Loucy (cell line): Measurements from ENCODE around the gene HOXB4.

Experiments used
- H2AFZ ChIP-seq: fragments of 200-600 bp; sonication (generic); 2 replicates; pipeline ENCODE4 v1.6.0; 2016; ENCODE audit warnings: antibody characterized with exemption, mild to moderate bottlenecking, low read length, moderate library complexity
- H3F3A ChIP-seq: fragments of 200-600 bp; 2 replicates; pipeline ENCODE4 v1.6.0; 2016; ENCODE audit warnings: antibody characterized with exemption, low read depth, mild to moderate bottlenecking
- H3K27me3 ChIP-seq: fragments of 200-600 bp; sonication (generic); 2 replicates; pipeline ENCODE4 v1.6.1; 2014; ENCODE audit warnings: low read length, mild to moderate bottlenecking; ENCODE audit not compliant: insufficient read depth, poor library complexity, severe bottlenecking
- H3K36me3 ChIP-seq: fragments of 200-600 bp; sonication (generic); 2 replicates; pipeline ENCODE4 v1.6.1; 2016; ENCODE audit warnings: low read length; ENCODE audit not compliant: insufficient read depth
- H3K4me1 ChIP-seq: fragments of 200-600 bp; sonication (generic); 2 replicates; pipeline ENCODE4 v1.5.1; 2014; ENCODE audit warnings: low read length, mild to moderate bottlenecking; ENCODE audit not compliant: insufficient read depth, poor library complexity, severe bottlenecking
- H3K4me2 ChIP-seq: fragments of 200-600 bp; sonication (generic); 2 replicates; pipeline ENCODE4 v1.6.0; 2014; ENCODE audit warnings: antibody characterized with exemption, low read length, low read depth, mild to moderate bottlenecking; ENCODE audit not compliant: poor library complexity, severe bottlenecking
- H3K4me3 ChIP-seq: fragments of 200-600 bp; sonication (generic); 2 replicates; pipeline ENCODE4 v1.5.1; 2014; ENCODE audit warnings: low read length, mild to moderate bottlenecking, mixed read lengths; ENCODE audit not compliant: poor library complexity, severe bottlenecking
- H3K79me2 ChIP-seq: fragments of 200-600 bp; sonication (generic); 2 replicates; pipeline ENCODE4 v1.6.1; 2014; ENCODE audit warnings: low read length; ENCODE audit not compliant: insufficient read depth
- H3K9ac ChIP-seq: fragments of 200-600 bp; sonication (generic); 2 replicates; pipeline ENCODE4 v1.6.0; 2014; ENCODE audit warnings: mild to moderate bottlenecking, low read depth, low read length, moderate library complexity; ENCODE audit not compliant: poor library complexity, severe bottlenecking
- H3K9me2 ChIP-seq: fragments of 200-600 bp; sonication (generic); replicated peaks from 2 replicates; pipeline ENCODE4 v1.6.1; 2016; ENCODE audit warnings: low read depth, low read length, mixed read lengths
- H3K9me3 ChIP-seq: fragments of 200-600 bp; sonication (generic); 2 replicates; pipeline ENCODE4 v1.6.1; 2014; ENCODE audit warnings: mild to moderate bottlenecking, antibody characterized with exemption, low read length, low read depth; ENCODE audit not compliant: insufficient read depth
- H4K20me1 ChIP-seq: fragments of 200-600 bp; sonication (generic); 2 replicates; pipeline ENCODE4 v1.6.0; 2014; ENCODE audit warnings: antibody characterized with exemption, low read length, mild to moderate bottlenecking; ENCODE audit not compliant: insufficient read depth, poor library complexity, severe bottlenecking
- EZH2phosphoT487 ChIP-seq: fragments of 200-600 bp; IDR thresholded peaks from 2 replicates; pipeline ENCODE4 v1.6.1; 2018; ENCODE audit warnings: antibody characterized with exemption, mild to moderate bottlenecking, moderate library complexity, borderline replicate concordance
- TF ChIP-seq, protein P1 (sequence below): fragments of 200-600 bp; sonication (generic); conservative IDR thresholded peaks from 2 replicates; pipeline ENCODE4 v1.5.1; 2014; ENCODE audit warnings: mild to moderate bottlenecking, antibody characterized with exemption, low read length

Gene HOXB4

DNA sequence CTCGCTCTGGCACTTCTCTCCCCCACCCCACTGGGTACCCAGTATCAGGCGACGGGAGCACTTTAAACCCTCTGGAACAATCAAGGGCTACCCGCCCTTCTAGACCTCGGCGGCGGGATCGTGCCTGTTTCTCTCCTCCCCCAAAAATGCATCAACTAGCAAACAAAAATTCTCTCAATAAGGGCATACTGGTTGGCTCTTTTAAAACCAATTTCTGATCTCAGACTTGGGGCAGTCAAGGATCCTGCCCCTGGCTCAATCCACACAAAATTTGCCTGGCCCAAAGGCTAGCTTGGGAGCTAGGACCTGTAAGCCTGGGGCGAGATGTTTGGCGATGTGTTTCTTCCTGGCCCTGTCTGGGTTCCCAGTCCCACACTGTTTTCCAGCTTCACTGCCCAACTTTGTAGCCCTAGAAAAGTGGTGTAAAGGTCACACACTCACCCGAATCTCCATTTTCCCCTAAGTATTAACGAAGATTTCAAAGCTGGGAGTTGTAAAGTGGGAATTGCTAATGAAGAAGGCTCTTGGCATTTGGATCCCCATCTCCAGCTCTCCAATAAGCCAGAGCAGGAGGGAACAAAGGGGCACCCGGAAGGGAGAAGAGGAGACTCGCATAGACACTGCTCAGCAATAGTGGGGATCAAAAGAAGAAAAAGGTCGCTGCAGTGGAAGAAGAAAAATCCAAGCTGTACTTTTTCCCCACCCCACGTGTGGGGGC, 18.9 kb downstream of the HOXB4 start:
- Histone ChIP-seq H3K4me3 (no peak overlapping the region), H2AFZ (no peak overlapping the region), H3K27me3 (no peaks in the 10 kb centered on the region), H3K4me1 (peaks cover 78% of the 10 kb centered on the region), H3K9me2 (no peaks in the 10 kb centered on the region), H3F3A (peaks cover 11% of the 10 kb centered on the region), H3K36me3 (peaks cover 83% of the 10 kb centered on the region), H3K9me3 (no peaks in the 10 kb centered on the region), H4K20me1 (peaks cover 92% of the 10 kb centered on the region), H3K79me2 (peaks cover 100% of the 10 kb centered on the region), H3K9ac (peak overlapping the region; percentile 43), H3K4me2 (peak overlapping the region; percentile 82)
- TF ChIP-seq EZH2phosphoT487: no peak
- TF ChIP-seq, protein P1, sequence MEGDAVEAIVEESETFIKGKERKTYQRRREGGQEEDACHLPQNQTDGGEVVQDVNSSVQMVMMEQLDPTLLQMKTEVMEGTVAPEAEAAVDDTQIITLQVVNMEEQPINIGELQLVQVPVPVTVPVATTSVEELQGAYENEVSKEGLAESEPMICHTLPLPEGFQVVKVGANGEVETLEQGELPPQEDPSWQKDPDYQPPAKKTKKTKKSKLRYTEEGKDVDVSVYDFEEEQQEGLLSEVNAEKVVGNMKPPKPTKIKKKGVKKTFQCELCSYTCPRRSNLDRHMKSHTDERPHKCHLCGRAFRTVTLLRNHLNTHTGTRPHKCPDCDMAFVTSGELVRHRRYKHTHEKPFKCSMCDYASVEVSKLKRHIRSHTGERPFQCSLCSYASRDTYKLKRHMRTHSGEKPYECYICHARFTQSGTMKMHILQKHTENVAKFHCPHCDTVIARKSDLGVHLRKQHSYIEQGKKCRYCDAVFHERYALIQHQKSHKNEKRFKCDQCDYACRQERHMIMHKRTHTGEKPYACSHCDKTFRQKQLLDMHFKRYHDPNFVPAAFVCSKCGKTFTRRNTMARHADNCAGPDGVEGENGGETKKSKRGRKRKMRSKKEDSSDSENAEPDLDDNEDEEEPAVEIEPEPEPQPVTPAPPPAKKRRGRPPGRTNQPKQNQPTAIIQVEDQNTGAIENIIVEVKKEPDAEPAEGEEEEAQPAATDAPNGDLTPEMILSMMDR: no peak

DNA sequence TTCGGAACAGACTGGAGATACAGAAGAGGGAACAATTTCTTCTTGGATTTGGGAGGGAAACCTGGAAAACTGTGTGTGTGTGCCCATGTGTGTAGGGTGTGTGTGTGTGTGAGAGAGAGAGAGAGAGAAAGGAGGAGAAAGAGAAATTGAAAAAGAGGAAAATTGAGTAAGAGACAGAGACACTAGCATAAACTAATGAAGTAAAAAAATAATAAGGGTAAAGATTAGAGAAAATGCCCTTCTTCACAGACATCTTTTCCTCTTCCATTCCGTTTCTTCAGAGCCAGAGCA, 19.4 kb downstream of the HOXB4 start:
- H3K4me2 ChIP-seq: peak overlapping the region; percentile 17
- no peak overlapping the region for H3K4me3 ChIP-seq
- H4K20me1 ChIP-seq: peaks cover 95% of the 10 kb centered on the region
- H3K9ac ChIP-seq: peak overlapping the region; percentile 10
- no peak overlapping the region for H2AFZ ChIP-seq
- H3K4me1 ChIP-seq: peaks cover 77% of the 10 kb centered on the region
- no peaks in the 10 kb centered on the region for H3K9me2 ChIP-seq
- no peaks in the 10 kb centered on the region for H3K9me3 ChIP-seq
- no peak for TF ChIP-seq EZH2phosphoT487
- TF ChIP-seq, protein P1: no peak
- H3K79me2 ChIP-seq: peaks cover 100% of the 10 kb centered on the region
- H3K36me3 ChIP-seq: peaks cover 86% of the 10 kb centered on the region
- peaks cover 11% of the 10 kb centered on the region for H3F3A ChIP-seq
- H3K27me3 ChIP-seq: no peaks in the 10 kb centered on the region

DNA sequence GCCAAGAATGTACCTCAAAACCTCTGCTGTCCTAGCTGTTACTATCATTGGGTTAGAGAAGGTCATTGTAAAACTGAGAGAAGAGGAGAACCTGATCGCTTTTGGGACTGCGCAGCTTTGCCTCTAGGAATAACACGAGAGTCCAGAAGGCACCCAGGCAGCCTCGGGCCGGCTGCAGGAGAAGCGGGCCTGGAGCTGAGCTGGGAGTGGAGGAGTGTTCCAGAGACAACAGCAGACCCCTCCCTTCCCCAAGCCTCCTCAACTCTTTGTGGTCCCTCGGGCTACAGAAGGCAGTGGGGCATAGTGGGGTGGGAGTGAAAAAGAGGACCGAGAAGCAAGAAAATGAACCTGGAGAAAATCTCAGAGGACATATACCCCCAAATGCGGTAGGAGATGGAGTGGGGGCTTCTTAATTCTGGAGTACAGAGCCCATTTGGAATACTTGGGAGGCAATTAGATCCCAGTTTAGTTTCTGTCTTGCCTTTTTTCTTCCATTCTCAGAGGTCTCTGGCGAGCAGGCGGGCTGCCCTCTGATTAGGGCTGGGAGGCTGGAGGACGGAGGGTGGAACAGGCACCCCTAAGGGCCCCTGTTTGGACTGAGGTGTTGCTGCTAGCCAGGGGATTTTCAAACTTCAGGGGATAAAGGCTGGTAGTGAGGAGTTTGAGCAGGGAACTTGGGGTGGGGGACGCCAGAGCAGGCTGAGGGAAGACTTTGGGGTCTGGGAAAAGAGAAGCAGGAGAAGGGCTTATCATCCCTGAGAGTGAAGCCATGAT, 19.9 kb downstream of the HOXB4 start:
- Histone ChIP-seq H3K4me3 (no peak overlapping the region), H3K9ac (peak overlapping the region; percentile 31), H3K27me3 (no peaks in the 10 kb centered on the region), H3F3A (peaks cover 9% of the 10 kb centered on the region), H3K36me3 (peaks cover 86% of the 10 kb centered on the region), H3K9me3 (no peaks in the 10 kb centered on the region), H3K4me2 (peak overlapping the region; percentile 17), H2AFZ (no peak overlapping the region), H4K20me1 (peaks cover 95% of the 10 kb centered on the region), H3K9me2 (no peaks in the 10 kb centered on the region), H3K79me2 (peaks cover 100% of the 10 kb centered on the region), H3K4me1 (peaks cover 72% of the 10 kb centered on the region)
- TF ChIP-seq, protein P1: no peak
- TF ChIP-seq EZH2phosphoT487: no peak
